Measurements from ENCODE around the gene ITGAV. TPM values are rescaled to one million over a fixed set of nuclear protein-coding genes. Genes with fewer than 3 reads are reported as not detected.

ITGAV gene
- total RNA-seq, 1 donor from 2014 or later: 139 TPM

Other genes with a start within 250 kb of the ITGAV start
- gene ZC3H15, start 103.8 kb upstream of the ITGAV start, total RNA-seq: 27.2 TPM
- gene FAM171B, start 104.0 kb downstream of the ITGAV start, total RNA-seq: 3.4 TPM

All from Right ventricle myocardium inferior (tissue), 1 donor.